ENCODE results near the gene SLC5A2.
"Not testable (repeated sequence)": the region's sequence is repeated elsewhere in the genome, so short reads cannot be mapped to it uniquely, and the experiment has no call there.

The SLC5A2 gene

GRCh38 chr16:31532896-31533295, 50.0 kb downstream of the SLC5A2 start:
- DNase-seq: no peak

- DNase-seq: no peak
Measured at GRCh38 chr16:31535737-31536136, 52.8 kb downstream of the SLC5A2 start.

DNA sequence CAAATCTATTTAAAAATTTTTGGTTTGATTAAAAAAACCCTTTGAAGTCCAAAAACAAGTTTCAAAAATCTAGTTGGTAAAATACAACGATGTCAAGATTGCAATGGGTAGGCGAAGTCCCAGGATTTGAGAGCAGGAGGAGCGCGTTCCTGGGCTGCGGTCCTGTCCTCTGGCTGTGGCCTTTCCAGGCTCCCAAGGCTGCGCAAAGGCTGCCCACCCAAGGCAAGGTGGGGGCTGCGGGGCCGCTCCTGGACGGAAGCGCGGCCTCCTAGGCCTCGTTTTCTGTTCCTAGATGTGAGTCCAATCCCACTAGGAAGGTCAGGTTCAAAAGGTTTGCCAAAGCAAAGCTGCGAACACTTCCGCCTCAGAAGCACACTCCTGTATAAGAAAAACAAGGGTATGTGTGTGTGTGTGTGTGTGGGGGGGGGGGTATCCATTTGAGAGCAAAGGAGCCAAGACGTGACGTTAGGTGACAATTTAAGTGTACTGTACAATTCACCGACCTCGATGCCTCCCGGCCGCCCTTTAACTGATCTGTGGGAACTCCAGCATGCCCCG, 54.0 kb downstream of the SLC5A2 start:
- DNase-seq: no peak

DNA sequence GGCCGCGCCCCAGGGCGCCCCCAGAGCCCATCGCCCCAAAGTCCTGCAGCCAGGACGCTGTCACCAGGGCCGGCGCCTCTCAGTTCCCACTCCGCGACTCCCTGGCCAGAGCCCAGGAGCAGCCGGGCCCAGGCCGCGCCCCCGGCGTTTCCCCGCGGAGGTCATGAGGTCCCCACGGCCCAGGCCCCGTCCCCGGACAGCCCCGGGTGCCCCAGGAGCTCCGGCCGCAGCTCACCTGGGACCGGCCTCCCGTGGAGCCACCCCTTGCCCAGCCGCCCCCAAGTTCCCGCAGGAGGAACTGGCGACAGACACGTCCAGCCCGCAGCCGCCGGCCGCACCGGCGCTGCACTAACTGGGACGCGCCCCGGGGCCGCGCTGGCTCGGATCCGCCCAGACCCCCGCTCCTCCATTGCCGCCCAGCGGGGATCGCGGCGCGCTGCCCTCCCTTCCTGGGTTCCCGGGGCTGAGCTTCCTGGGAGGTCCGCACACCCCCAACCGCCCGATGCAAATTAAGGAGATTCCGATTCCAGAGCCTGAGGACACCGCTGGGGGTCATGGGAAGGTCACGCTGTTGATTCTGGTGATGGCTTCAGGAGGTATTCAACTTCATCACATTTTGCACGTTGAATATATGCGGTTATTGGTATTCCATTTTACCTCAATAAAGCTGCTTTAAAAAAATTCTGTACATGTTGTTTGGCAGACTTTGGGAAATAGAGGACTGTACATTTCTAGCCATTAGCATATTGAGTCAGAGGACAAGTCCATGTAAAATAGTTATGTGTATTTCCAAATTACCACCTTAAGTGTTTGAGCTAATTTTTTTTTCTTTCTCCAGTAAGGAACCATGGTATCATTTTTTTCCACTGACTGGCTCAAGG, 54.7 kb downstream of the SLC5A2 start:
- no peak for DNase-seq

GRCh38 chr16:31538243-31538598, 55.3 kb downstream of the SLC5A2 start:
- DNase-seq: not testable (repeated sequence)

DNA sequence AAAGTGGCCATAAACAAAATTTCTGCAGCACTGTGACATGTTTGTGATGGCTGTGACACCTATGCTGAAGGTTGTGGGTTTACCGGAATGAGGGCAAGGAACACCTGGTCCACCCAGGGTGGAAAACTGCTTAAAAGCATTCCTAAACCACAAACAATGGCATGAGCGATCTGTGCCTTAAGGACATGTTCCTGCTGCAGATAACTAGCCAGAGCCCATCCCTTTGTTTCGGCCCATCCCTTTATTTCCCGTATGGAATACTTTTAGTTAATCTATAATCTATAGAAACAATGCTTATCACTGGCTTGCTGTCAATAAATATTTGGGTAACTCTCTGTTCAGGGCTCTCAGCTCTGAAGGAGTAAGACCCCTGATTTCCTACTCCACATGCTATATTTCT, 56.8 kb downstream of the SLC5A2 start:
- not testable (repeated sequence) for DNase-seq

Measured in NCI-H524 (cell line).